ENCODE measurements around the gene SLX4IP.

The SLX4IP gene

GRCh38 chr20:10639077-10639736 lies 204.1 kb downstream of the SLX4IP start:
- no peak for DNase-seq

GRCh38 chr20:10639737-10640556 lies 204.8 kb downstream of the SLX4IP start:
- peak; percentile 59 to 63 for DNase-seq

GRCh38 chr20:10640897-10641296 lies 205.8 kb downstream of the SLX4IP start:
- no peak for DNase-seq

GRCh38 chr20:10641467-10641866 lies 206.4 kb downstream of the SLX4IP start:
- no peak for DNase-seq

- DNase-seq: no peak
Measured at GRCh38 chr20:10641893-10642292, 206.8 kb downstream of the SLX4IP start.

- peak; percentile 86 for DNase-seq
Measured at GRCh38 chr20:10642856-10643559, 207.9 kb downstream of the SLX4IP start.

- no peak for DNase-seq
Measured at GRCh38 chr20:10643560-10643873, 208.4 kb downstream of the SLX4IP start.

- DNase-seq: no peak
Measured at GRCh38 chr20:10644458-10645204, 209.5 kb downstream of the SLX4IP start.

GRCh38 chr20:10645205-10645570 lies 210.1 kb downstream of the SLX4IP start:
- no peak for DNase-seq

GRCh38 chr20:10646006-10646405 lies 210.9 kb downstream of the SLX4IP start:
- DNase-seq: no peak

GRCh38 chr20:10646886-10647420 lies 211.8 kb downstream of the SLX4IP start:
- no peak for DNase-seq

- peak in 1 of 2 experiments; percentile 20 for DNase-seq
Measured at GRCh38 chr20:10647471-10647870, 212.4 kb downstream of the SLX4IP start.

GRCh38 chr20:10647909-10648308 lies 212.8 kb downstream of the SLX4IP start:
- no peak for DNase-seq

- DNase-seq: no peak
Measured at GRCh38 chr20:10648651-10649050, 213.5 kb downstream of the SLX4IP start.

GRCh38 chr20:10649080-10649796 lies 214.1 kb downstream of the SLX4IP start:
- no peak for DNase-seq

GRCh38 chr20:10649797-10650160 lies 214.7 kb downstream of the SLX4IP start:
- no peak for DNase-seq

- DNase-seq: peak; percentile 87 to 91
Measured at GRCh38 chr20:10651227-10651990, 216.3 kb downstream of the SLX4IP start.

GRCh38 chr20:10652185-10652584 lies 217.1 kb downstream of the SLX4IP start:
- DNase-seq: no peak

GRCh38 chr20:10652660-10653261 lies 217.7 kb downstream of the SLX4IP start:
- DNase-seq: no peak

- DNase-seq: no peak
Measured at GRCh38 chr20:10653599-10654249, 218.6 kb downstream of the SLX4IP start.

GRCh38 chr20:10654250-10654610 lies 219.1 kb downstream of the SLX4IP start:
- DNase-seq: no peak
